Mesendoderm (in vitro differentiated cells): Measurements from ENCODE around the gene ZNF234.

Experiments
- DNase-seq: peaks from one replicate; pipeline ENCODE4 v3.0.0; 2013
- H2AK5ac ChIP-seq: 2 replicates; pipeline ENCODE4 v1.6.1; 2013; ENCODE audit warnings: low read length, inconsistent platforms
- H2BK120ac ChIP-seq: 2 replicates; pipeline ENCODE4 v1.6.1; 2013; ENCODE audit warnings: low read depth, mild to moderate bottlenecking, low read length, moderate library complexity, mixed read lengths
- H2BK15ac ChIP-seq: replicated peaks from 2 replicates; pipeline ENCODE4 v1.6.1; 2013; ENCODE audit warnings: low read depth, mild to moderate bottlenecking, moderate library complexity
- H2BK5ac ChIP-seq: 2 replicates; pipeline ENCODE4 v1.6.1; 2013; ENCODE audit warnings: low read length, inconsistent platforms
- H3K18ac ChIP-seq: 2 replicates; pipeline ENCODE4 v1.6.1; 2013; ENCODE audit warnings: mild to moderate bottlenecking, low read length, mixed read lengths
- H3K23ac ChIP-seq: one replicate; pipeline ENCODE4 v1.6.1; 2013; ENCODE audit warnings: low read length
- H3K27ac ChIP-seq: 2 replicates; pipeline ENCODE4 v1.5.1; 2013; ENCODE audit warnings: low read depth, mild to moderate bottlenecking, inconsistent platforms, low read length, moderate library complexity
- H3K27me3 ChIP-seq: 2 replicates; pipeline ENCODE4 v1.6.1; 2013; ENCODE audit warnings: low read length, control low read depth, mild to moderate bottlenecking, inconsistent platforms; ENCODE audit not compliant: insufficient read depth, poor library complexity
- H3K36me3 ChIP-seq: 2 replicates; pipeline ENCODE4 v1.6.1; 2013; ENCODE audit warnings: low read length, inconsistent platforms; ENCODE audit not compliant: control insufficient read depth, insufficient read depth
- H3K4ac ChIP-seq: one replicate; pipeline ENCODE4 v1.6.1; 2013; ENCODE audit warnings: low read depth, mild to moderate bottlenecking, low read length, moderate library complexity
- H3K4me1 ChIP-seq: 2 replicates; pipeline ENCODE4 v1.6.1; 2013; ENCODE audit warnings: low read depth, low read length, inconsistent platforms; ENCODE audit not compliant: control insufficient read depth
- H3K4me2 ChIP-seq: 2 replicates; pipeline ENCODE4 v1.6.1; 2013; ENCODE audit warnings: low read length
- H3K4me3 ChIP-seq: 2 replicates; pipeline ENCODE4 v1.5.1; 2013; ENCODE audit warnings: mild to moderate bottlenecking, low read length
- H3K56ac ChIP-seq: one replicate; pipeline ENCODE4 v1.6.1; 2013; ENCODE audit warnings: low read length
- H3K79me1 ChIP-seq: 2 replicates; pipeline ENCODE4 v1.6.1; 2013; ENCODE audit warnings: low read length, inconsistent platforms
- H3K79me2 ChIP-seq: 2 replicates; pipeline ENCODE4 v1.6.1; 2013; ENCODE audit warnings: mild to moderate bottlenecking, low read length; ENCODE audit not compliant: control insufficient read depth, insufficient read depth
- H3K9ac ChIP-seq: 2 replicates; pipeline ENCODE4 v1.6.1; 2013; ENCODE audit warnings: low read length, inconsistent platforms
- H4K5ac ChIP-seq: one replicate; pipeline ENCODE4 v1.6.1; 2013; ENCODE audit warnings: low read length
- H4K8ac ChIP-seq: one replicate; pipeline ENCODE4 v1.6.1; 2013; ENCODE audit warnings: low read depth, mild to moderate bottlenecking, control low read depth, low read length, moderate library complexity
- WGBS: extraction: QIAGEN DNeasy Blood & Tissue Kit; methylation state at CpG from one replicate; pipeline ENCODE4 v1.1.7; 2013; ENCODE audit warnings: low lambda C conversion rate, missing lambda C conversion rate; ENCODE audit not compliant: insufficient coverage; ENCODE audit errors: extremely low coverage; 5-methylcytosine and 5-hydroxymethylcytosine counted together

The ZNF234 gene

DNA sequence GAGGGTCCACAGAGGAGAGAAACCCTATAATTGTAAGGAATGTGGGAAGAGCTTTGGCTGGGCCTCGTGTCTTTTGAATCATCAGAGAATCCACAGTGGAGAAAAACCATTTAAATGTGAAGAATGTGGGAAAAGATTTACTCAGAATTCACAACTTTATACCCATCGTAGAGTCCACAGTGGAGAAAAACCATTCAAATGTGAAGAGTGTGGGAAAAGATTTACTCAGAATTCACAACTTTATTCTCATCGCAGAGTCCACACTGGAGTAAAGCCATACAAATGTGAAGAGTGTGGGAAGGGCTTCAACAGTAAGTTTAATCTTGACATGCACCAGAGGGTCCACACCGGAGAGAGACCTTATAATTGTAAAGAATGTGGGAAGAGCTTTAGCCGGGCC, 9.4 kb upstream of the ZNF234 start:
- Histone ChIP-seq H3K27me3 (no peaks in the 10 kb centered on the region), H3K36me3 (peaks cover 3% of the 10 kb centered on the region), H3K4me3 (no peak overlapping the region), H3K4me2 (no peak overlapping the region), H3K79me1 (no peaks in the 10 kb centered on the region), H2AK5ac (no peak overlapping the region), H3K4ac (no peak overlapping the region), H4K8ac (no peak overlapping the region), H3K79me2 (no peaks in the 10 kb centered on the region), H4K5ac (no peak overlapping the region), H2BK5ac (no peak overlapping the region), H3K18ac (no peak overlapping the region), H2BK15ac (no peak overlapping the region), H3K9ac (no peak overlapping the region), H3K4me1 (no peaks in the 10 kb centered on the region), H3K23ac (no peak overlapping the region), H2BK120ac (no peak overlapping the region), H3K27ac (no peak overlapping the region), H3K56ac (no peak overlapping the region)
- no peak for DNase-seq
- no CpG with 5 or more reads among the region's 5 CpGs for WGBS

DNA sequence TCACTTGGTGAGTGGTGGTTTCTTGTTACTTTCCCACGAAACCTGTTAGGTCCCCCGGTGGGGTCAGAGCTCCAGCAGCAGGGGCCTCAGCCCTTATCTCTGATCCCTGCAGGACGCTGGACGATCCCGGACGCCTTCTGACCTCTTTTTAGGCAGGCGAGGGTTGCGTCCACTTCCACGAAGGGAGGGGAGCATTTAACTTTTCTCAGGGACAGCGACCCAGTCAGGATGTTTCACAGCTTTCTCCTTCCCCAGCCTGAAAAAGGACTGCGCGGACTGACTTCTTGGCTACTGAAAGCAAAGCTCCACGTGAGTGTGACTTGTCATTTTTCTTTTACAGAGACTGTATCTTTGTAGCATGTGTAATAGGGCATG, 692 bp downstream of the ZNF234 start:
- Histone ChIP-seq H3K36me3 (no peaks in the 10 kb centered on the region), H2BK15ac (no peak overlapping the region), H3K27me3 (no peaks in the 10 kb centered on the region), H2AK5ac (no peak overlapping the region), H3K27ac (no peak overlapping the region), H3K18ac (no peak overlapping the region), H3K4ac (no peak overlapping the region), H2BK120ac (no peak overlapping the region), H3K23ac (no peak overlapping the region), H3K79me2 (no peaks in the 10 kb centered on the region), H3K56ac (peak overlapping the region; percentile 98), H2BK5ac (no peak overlapping the region), H4K5ac (no peak overlapping the region), H3K79me1 (no peaks in the 10 kb centered on the region), H4K8ac (no peak overlapping the region), H3K4me3 (peak overlapping the region; percentile 90), H3K9ac (peak overlapping the region; percentile 76), H3K4me1 (no peaks in the 10 kb centered on the region), H3K4me2 (peak overlapping the region; percentile 91)
- WGBS = no CpG with 5 or more reads among the region's 13 CpGs
- DNase-seq = no peak

DNA sequence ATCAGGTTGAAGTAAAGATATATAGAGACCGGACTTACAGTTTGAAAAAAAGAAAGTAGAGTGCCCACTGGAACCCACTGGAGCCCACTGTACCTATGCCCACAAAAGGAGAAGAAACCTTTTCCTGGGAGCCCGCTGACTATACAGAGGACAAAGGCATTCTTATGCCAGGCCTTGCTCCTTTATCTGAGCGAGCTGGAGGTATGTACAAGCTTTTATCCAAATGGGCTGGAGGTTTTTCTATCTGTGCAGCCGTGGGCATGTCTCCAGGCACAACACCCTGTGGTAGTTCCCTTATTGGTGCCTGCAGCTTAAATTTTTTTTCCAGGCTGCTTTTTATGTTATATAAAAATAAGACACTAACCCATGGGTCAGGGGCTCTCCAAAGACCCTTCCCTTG, 8.4 kb downstream of the ZNF234 start:
- no peaks in the 10 kb centered on the region for H3K79me2 ChIP-seq
- H3K4me3 ChIP-seq = no peak overlapping the region
- no peak overlapping the region for H3K4me2 ChIP-seq
- no peak overlapping the region for H4K8ac ChIP-seq
- no peak overlapping the region for H3K27ac ChIP-seq
- H2BK120ac ChIP-seq = no peak overlapping the region
- no CpG with 5 or more reads among the region's 4 CpGs for WGBS
- no peaks in the 10 kb centered on the region for H3K4me1 ChIP-seq
- H3K23ac ChIP-seq = no peak overlapping the region
- H3K27me3 ChIP-seq = no peaks in the 10 kb centered on the region
- DNase-seq = no peak
- no peak overlapping the region for H2AK5ac ChIP-seq
- no peak overlapping the region for H3K9ac ChIP-seq
- no peak overlapping the region for H3K4ac ChIP-seq
- H2BK5ac ChIP-seq = no peak overlapping the region
- H3K79me1 ChIP-seq = no peaks in the 10 kb centered on the region
- H3K18ac ChIP-seq = no peak overlapping the region
- H3K36me3 ChIP-seq = no peaks in the 10 kb centered on the region
- H2BK15ac ChIP-seq = no peak overlapping the region
- H3K56ac ChIP-seq = no peak overlapping the region
- no peak overlapping the region for H4K5ac ChIP-seq

DNA sequence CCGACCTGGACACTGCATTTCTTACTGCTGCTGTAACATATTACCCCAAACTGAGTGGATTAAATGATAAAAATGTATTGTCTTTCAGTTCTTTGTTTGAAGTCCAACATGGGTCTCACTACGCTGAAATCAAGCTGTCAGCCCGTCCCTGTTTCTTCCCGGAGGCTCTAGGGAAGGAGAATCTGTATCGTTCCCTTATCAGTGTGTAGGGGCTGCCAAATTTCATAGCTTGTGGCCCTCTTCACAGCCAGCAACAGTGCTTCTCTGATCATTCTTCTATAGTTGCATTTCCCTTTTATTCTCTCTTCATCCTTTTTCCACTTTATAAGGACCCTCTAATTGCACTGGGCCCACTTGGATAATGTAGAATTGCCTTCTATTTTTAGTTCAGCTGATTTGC, 10.1 kb downstream of the ZNF234 start:
- Histone ChIP-seq H3K27ac (no peak overlapping the region), H3K23ac (no peak overlapping the region), H3K4me2 (no peak overlapping the region), H3K36me3 (peaks cover 2% of the 10 kb centered on the region), H2AK5ac (no peak overlapping the region), H3K4me1 (no peaks in the 10 kb centered on the region), H3K9ac (no peak overlapping the region), H3K18ac (no peak overlapping the region), H2BK5ac (no peak overlapping the region), H2BK15ac (no peak overlapping the region), H3K4ac (no peak overlapping the region), H2BK120ac (no peak overlapping the region), H3K4me3 (no peak overlapping the region), H4K8ac (no peak overlapping the region), H4K5ac (no peak overlapping the region), H3K27me3 (no peaks in the 10 kb centered on the region), H3K56ac (no peak overlapping the region), H3K79me2 (no peaks in the 10 kb centered on the region), H3K79me1 (no peaks in the 10 kb centered on the region)
- no peak for DNase-seq
- WGBS = no CpG with 5 or more reads among the region's 5 CpGs

DNA sequence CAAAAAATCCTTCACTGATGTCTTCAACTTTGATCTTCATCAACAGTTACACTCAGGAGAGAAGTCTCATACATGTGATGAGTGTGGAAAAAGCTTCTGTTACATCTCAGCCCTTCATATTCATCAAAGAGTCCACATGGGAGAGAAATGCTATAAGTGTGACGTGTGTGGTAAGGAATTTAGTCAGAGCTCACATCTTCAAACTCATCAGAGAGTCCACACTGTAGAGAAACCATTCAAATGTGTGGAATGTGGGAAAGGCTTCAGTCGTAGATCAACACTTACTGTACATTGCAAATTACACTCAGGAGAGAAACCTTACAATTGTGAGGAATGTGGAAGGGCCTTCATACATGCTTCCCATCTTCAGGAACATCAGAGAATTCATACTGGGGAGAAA, 15.1 kb downstream of the ZNF234 start:
- no peaks in the 10 kb centered on the region for H3K4me1 ChIP-seq
- no CpG with 5 or more reads among the region's 2 CpGs for WGBS
- H4K5ac ChIP-seq = no peak overlapping the region
- H3K79me1 ChIP-seq = no peaks in the 10 kb centered on the region
- H3K9ac ChIP-seq = no peak overlapping the region
- H3K18ac ChIP-seq = no peak overlapping the region
- no peaks in the 10 kb centered on the region for H3K27me3 ChIP-seq
- peaks cover 10% of the 10 kb centered on the region for H3K36me3 ChIP-seq
- H3K23ac ChIP-seq = no peak overlapping the region
- H3K27ac ChIP-seq = no peak overlapping the region
- H2BK5ac ChIP-seq = no peak overlapping the region
- DNase-seq = no peak
- no peak overlapping the region for H3K4me2 ChIP-seq
- no peak overlapping the region for H3K4ac ChIP-seq
- H3K79me2 ChIP-seq = no peaks in the 10 kb centered on the region
- no peak overlapping the region for H2AK5ac ChIP-seq
- H4K8ac ChIP-seq = no peak overlapping the region
- H2BK120ac ChIP-seq = no peak overlapping the region
- peak overlapping the region; percentile 8 for H3K4me3 ChIP-seq
- H2BK15ac ChIP-seq = no peak overlapping the region
- no peak overlapping the region for H3K56ac ChIP-seq

DNA sequence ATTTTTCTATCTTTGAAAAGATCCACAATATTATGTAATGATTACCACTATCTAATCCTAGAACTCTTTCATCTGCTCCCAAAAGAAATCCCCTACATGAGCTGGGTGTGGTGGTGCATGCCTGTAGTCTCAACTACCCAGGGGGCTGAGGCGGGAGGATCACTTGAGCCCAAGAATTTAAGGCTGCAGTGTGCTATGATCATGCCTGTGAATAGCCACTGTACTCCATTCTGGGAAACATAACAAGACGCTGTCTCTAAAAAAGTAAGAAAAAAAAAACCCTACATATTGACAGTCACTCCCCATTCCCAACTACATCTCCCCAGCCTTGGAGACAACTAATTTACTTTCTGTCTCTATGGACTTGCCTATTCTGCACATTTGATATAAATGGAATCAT, 22.4 kb downstream of the ZNF234 start:
- Histone ChIP-seq H3K9ac (no peak overlapping the region), H3K4me3 (no peak overlapping the region), H3K79me2 (peaks cover 3% of the 10 kb centered on the region), H2AK5ac (no peak overlapping the region), H3K27me3 (no peaks in the 10 kb centered on the region), H4K8ac (no peak overlapping the region), H2BK5ac (no peak overlapping the region), H3K18ac (no peak overlapping the region), H2BK15ac (no peak overlapping the region), H3K27ac (no peak overlapping the region), H2BK120ac (no peak overlapping the region), H3K56ac (no peak overlapping the region), H3K23ac (no peak overlapping the region), H3K4me2 (no peak overlapping the region), H3K4me1 (no peaks in the 10 kb centered on the region), H3K4ac (no peak overlapping the region), H3K36me3 (peaks cover 2% of the 10 kb centered on the region), H3K79me1 (peaks cover 2% of the 10 kb centered on the region), H4K5ac (no peak overlapping the region)
- WGBS = no CpG with 5 or more reads among the region's 2 CpGs
- DNase-seq = no peak
